Measurements from ENCODE around the gene SCN8A.

The SCN8A gene

DNA sequence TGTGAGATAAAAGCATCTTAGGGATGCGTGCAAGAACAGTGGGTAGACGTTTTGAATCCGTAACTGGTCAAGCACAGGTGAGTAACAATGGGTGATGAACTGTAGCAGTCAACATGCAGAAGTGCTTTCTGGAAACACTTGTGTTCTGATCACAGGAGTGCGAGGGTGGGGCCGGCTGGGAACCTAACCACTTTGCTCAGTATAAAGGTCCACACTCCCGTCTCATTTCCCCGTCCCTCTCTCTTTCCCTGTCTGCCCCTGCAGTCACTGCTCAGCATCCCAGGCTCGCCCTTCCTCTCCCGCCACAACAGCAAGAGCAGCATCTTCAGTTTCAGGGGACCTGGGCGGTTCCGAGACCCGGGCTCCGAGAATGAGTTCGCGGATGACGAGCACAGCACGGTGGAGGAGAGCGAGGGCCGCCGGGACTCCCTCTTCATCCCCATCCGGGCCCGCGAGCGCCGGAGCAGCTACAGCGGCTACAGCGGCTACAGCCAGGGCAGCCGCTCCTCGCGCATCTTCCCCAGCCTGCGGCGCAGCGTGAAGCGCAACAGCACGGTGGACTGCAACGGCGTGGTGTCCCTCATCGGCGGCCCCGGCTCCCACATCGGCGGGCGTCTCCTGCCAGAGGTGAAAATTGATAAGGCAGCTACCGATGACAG, 130.4 kb downstream of the SCN8A start:
- peak; percentile 15 for DNase-seq (ENCODE audit: low read depth)

DNA sequence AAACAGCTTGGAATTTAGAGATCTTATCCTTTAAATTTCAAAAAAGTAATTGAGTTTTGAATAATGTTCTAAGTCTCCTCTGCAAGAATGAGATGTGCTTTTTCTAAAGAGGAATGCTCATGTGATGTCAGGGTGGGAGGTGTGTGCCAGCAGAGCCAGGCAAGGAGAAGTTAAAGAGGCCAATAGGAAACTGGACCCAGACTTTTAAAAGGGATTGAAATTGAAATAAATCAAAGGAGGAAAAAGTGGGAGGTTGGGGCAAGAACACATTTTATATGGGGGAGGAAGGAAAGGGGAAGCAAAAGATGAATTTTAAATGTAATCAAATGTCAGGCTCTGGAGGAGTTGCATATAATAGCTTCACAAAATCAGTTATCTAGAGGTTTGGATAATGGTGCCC, 131.4 kb downstream of the SCN8A start:
- DNase-seq (ENCODE audit: low read depth), result no peak

DNA sequence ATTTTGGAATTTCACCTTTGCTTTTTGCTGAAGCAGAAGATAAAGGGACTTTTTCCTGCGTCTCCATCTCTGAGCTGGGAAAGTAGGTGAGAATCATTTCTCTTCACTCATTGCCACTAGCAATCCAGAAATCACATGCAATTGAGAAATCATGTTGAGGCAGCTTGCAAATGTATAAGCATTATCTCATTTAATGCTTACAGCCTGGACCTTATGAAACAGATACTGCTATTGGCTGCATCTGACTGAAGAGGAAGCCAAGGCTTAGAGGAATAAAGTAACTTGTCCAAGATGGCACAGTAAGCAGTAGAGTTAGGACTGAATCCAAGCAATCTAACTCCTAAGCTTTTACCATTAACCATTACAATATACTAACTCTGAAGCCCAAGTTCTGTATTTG, 135.1 kb downstream of the SCN8A start:
- no peak for DNase-seq (ENCODE audit: low read depth)

DNA sequence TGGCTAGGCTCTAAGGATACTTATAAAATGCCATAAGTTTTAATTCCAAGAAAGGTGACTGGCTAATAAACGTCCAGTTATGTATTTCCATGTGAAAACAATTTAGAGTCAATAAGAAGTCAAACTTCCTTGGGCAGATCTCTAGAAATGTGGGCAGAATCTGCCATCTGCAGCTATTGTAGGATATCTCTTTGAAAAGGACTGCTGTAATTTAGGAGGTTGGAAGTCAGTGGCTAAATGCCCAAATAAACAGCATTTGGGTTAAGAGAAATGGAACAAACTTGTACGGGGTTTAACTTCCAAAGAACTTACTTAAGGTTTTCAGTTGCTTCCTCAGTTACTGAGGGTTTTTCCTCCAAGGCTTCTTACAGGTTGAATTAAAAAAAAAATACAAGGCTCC, 135.9 kb downstream of the SCN8A start:
- DNase-seq (ENCODE audit: low read depth), result no peak

DNA sequence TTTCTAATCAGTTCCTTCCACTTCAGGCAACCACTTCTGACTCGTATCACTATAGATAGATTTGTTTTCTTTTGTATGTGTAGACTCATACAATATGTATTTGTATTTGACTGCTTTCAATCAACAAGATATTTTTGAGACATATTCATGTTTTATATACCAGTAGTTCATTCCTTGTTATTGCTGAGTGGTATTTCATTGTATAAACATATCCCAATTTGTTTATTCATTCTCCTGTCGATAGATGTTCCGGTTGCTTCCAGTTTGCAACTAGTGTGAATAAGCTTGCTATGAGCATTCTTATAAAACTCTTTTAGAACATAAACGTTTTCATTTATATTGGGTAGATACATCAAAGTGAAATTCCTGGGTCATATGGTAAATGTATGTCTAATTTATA, 138.3 kb downstream of the SCN8A start:
- DNase-seq (ENCODE audit: low read depth), result no peak

DNA sequence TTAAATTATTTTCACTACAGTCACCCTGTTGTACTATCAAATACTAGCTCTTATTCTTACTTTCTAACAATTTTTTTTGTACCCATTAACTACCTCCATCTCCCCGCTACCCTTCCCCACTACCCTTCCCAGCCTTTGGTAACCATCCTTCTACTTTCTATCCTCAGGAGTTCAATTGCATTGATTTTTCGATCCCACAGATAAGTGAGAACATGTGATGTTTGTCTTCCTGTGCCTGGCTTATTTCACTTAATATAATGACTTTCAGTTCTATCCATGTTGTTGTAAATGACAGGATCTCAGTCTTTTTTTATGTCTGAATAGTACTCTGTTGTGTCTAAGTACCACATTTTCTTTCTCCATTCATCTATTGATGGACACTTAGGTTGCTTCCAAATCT, 139.7 kb downstream of the SCN8A start:
- no peak for DNase-seq (ENCODE audit: low read depth)

DNA sequence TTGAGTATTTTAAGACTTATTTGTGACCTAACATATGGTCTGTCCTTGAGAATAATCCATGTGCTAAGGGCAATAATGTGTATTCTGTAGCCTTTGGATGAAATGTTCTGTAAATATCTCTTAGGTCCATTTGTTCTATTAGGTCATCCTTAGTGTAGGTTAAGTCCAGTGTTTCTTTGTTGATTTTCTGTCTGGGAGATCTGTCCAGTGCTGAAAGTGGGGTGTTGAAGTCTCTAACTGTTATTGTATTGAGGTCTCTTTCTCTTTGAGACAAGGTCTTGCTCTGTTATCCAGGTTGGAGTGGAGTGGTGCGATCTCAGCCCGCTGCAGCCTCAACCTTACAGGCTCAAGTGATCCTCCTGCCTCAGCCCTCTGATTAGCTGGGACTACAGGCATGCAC, 149.5 kb downstream of the SCN8A start:
- no peak for DNase-seq (ENCODE audit: low read depth)

DNA sequence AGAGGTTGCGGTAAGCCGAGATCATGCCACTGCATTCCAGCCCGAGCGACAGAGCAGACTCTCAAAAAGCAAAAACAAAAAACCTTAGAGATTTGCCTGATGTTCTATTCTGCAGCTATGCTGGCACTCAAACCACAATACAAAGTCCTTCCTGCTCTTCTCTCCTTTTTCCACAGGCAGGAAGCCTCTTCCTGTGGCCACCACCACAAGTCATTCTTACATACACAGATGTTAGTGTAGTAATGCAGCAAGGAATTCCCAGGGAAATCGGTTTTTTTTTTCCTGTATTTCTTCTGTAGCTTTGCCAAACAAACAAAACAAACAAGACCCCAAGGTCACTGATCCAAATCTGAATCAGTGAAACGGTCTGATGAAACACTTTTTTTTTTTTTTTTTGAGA, 153.2 kb downstream of the SCN8A start:
- no peak for DNase-seq (ENCODE audit: low read depth)

DNA sequence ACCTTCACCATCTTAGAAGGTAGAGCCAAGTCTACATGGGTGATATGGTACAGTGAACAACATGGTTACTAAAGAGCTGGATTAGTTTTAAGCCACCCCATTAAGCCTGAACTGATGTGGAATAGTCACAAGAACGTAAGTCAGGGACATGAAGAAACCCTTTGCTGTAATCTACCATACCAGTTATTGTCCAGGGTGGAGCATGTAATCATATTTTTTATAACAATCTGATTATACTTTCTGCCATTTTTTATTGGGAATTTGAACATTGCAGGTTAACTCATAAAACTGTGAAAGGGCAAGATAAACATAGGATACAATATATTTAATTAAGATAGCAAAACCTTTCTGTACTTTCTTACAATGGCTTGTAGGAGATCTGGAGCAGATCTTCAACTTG, 153.9 kb downstream of the SCN8A start:
- no peak for DNase-seq (ENCODE audit: low read depth)

DNA sequence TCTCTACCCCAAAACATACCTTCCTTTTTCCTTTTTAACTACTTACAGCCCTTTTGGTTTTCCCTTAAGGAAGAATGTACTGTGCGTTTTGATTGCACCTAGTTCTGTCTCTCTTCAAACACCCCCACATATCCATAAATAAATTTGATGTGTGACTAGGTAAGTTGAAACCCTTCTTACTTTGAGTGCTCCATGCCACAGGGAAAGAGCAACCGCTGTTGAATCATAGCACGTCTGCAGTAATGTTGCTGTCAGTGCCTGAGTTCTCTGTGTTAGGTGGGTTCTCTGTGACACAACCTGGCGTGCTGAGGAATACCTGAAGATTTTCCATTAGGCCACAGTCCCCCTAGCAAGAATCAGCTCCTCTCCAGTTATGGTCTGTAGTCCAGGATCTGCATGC, 155.4 kb downstream of the SCN8A start:
- no peak for DNase-seq (ENCODE audit: low read depth)

DNA sequence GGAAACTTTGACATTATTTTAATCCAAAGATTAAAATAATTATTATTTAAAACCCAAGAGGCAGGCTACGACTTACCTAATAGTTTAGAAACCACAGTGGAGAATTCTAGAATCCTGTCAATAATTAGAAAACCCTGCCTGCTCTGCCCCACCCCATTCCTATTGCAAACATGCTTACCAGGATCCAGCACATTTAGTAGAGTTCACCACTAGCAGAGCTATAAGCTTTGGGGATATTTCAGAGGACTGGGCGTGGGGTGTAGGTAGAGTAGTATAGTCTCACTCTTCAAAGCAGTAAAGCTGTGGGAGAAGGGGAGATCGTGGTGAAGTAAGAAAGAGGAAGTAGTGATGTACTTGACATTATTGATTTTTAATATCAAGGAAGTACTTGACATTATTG, 157.2 kb downstream of the SCN8A start:
- DNase-seq (ENCODE audit: low read depth), result no peak

DNA sequence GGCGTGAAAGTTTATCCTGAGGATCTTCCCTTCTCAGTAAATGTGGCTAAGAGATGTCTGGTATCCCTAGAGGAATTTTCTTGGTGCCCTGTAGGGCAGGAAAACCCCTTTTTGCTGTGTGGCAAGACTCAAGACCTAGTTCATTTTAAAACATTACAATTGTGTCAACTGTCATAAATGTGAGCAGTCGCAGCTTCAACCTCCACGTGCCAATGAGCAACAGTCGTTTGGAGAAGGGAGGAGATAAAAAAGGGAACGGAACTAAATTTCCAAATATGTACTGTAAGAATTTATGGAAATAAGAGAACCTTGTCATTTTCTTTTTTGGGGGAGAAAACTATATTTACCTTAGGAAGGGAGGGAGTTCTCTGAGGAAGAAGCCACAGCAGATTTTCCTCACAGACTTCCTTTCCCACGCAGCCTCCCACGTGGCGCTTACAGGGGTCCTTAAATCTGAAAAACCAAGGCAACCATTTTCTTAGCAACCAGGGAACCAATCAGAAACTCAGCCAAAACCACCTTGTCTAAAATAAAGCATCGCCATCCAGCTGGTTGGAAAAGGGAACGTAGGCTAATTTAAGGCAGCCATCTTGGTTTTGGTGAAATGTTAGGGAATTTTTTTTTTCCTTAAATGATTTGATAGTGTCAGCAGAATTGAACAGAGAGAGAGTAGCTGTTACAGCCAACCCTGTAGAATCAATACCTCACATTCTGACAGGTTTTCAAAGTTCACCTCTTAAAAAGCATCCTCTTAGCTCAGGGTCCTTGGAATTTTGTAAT, 158.4 kb downstream of the SCN8A start:
- DNase-seq (ENCODE audit: low read depth), result no peak

DNA sequence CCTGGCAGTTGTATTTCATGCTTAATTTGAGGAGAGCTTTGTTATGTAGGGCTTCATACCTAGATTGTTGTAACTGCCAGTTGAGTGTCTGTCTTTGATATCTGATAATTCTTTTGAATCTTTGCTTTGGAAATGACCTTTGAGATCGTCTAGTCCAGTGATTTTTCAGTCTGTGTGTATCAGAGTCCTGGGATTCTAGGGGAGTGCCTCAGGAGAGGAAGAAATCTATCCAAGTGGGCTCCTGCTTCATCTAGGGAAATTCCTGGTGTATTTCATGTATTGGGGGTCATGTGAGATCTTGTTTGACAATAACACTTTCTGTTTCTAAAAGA, 158.9 kb downstream of the SCN8A start:
- DNase-seq (ENCODE audit: low read depth), result no peak

DNA sequence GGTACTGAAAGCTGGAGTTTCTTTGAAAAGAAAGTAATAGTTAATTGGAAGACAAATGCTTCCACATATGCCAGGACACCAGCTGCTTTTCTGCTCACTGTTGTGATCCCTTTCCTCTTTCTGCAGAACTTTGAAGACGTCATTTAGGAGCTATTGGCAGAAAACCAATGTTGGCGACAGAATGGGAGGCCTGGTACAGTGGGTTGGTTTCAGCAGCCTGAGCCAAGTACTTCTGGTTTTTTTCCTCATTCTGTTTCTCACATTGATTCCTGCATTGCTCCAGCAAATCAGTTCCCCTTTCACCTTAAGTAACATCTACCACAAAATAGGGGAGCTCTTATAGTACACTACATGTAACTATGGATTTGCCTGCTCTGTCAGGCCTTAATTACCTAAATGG, 160.6 kb downstream of the SCN8A start:
- no peak for DNase-seq (ENCODE audit: low read depth)

DNA sequence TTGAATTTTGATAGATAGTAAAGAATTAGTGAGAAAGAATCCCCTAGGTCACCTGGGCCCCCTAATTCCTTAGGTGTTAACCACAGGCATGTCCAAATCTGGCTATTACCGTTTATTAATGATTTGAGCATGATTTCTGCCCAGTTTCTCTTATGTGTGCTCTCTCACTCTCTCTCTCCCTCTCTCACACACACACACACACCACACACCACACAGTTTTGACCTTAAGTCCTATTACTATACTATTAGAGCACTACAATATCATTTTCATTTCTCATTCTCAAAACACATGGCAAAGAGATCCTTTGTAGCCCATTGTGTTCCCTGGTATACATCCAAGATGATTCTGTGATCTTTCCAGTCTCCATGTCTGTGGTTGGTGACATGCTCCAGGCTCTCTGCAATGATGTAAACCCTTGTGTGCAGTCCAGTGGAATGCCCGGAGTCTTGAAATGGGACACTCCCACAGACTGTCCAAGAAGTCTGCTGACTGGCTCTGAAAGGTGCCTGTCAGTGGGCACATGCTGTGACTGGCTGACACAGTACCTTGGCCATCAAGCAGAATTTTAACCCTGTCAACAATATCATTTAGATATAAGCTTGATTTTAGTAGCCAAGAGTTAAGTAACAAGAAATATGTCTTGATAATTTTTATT, 161.3 kb downstream of the SCN8A start:
- no peak for DNase-seq (ENCODE audit: low read depth)

DNA sequence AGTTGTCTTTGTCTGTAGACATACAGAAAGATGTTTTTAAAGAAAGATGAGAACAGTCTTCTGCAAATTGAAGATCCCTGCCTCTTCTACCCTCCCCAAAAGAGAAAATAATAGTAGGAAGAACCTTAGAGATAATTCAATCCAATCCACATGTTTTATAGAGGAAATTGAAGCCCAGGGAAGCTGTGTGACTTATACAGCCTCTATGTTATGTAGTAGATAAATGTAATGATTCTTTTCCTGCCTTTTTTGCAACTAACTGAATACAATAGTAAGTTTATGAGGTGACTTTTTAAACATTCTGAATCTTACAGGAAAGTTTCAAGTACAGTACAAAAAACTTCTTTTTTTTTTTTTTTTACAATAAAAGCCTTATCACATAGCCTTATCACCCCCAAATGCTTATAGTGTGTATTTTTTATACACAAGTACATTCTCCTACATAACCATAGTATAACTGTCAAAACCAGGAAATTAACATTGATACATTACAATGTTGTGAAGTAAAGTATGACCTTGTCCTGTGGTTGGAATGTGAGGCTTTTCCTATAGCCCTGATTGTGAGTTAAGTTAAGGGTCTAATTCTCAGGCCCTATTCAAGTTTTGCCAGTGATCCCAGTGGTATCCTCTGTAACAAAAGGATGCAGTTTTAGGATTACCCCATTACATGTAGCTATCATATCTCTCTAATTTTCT, 163.1 kb downstream of the SCN8A start:
- DNase-seq (ENCODE audit: low read depth), result no peak

DNA sequence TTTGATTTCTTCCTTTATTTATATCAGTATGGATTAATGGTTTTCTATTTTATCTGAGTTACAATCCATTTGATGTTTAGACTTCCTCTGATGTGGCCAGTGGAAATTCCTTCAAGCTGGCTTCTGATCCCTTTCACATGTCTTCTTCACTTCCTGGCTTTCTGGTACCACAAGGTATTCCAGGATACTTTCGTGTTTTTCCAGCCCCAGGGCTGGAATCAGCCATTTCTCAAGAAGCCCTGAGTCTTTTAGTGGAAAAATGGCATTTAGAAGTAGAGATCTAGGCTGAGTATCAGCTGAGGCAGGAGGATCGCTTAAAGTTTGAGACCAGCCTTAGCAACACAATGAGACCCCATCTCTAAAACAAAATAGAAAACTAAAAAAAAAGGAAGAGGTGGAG, 164.2 kb downstream of the SCN8A start:
- no peak for DNase-seq (ENCODE audit: low read depth)

DNA sequence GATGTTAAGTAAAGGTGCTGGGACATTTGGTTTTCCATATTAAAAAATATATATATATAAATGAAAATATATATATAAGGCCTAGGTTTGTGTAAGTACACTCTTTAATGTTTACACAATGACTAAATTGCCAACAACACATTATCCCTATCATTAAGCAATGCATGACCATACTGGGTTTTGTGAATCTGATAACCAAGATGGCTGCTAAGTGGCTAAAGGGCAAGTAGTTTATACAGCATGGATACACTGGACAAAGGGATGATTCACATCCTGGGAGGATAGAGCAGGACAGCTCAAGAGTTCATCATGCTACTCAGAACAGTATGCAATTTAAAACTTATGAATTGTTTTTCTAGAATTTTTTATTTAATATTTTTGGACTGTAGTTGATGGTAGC, 168.1 kb downstream of the SCN8A start:
- DNase-seq (ENCODE audit: low read depth), result no peak

DNA sequence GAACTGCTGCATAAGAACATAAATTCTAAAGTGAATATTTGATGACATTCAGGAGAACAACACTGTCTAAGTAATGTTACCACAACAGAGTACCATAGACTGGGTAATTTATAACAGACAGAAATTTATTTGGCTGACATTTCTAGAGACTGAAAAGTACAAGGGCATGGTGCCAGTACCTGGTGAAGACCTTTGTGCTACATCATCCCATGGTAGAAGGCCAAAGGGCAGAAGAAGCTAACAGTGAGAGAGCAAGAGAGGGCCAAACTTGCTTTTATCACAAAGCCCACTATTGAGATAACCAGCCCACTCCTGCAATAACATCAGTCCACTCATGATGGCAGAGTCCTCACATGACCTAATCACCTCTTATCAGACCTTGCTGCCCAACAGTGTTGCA, 168.7 kb downstream of the SCN8A start:
- no peak for DNase-seq (ENCODE audit: low read depth)

DNA sequence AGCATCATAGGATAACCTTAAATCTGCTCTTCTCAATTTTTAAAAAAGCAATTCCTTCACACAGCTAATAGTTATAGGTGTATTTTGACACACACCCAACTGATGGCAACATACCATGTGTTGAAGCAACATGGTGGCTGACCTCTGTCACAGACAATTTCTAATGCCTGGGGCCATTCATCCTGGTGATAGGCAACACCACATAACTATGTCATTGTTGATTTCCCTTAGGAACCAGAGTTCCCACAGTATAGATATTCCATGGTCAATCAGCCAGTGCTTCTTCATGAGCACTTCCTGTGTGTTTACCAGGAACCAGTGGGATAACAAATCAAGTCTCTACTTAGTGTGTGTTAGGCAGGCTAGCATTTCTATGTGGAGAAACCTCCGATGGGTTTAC, 169.2 kb downstream of the SCN8A start:
- DNase-seq (ENCODE audit: low read depth), result no peak

DNA sequence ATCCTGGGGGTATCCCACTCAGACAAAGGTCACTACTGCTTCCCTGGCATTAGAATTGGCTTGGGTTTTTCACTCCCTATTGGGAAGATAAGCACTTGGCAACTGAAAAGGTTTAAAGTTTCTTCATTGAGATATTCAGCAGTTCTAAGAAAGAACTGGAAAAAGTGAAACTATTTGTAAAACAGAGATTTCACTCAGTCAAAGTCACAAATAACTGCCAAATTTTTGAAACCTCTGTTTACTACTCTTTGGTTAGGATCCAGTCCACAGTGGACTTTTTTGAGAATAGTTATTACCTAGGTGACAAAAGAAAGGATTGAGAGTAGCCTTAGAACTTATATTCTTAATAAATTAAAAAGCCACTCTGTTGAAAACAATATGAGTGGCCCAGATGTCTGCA, 172.7 kb downstream of the SCN8A start:
- DNase-seq (ENCODE audit: low read depth), result no peak

DNA sequence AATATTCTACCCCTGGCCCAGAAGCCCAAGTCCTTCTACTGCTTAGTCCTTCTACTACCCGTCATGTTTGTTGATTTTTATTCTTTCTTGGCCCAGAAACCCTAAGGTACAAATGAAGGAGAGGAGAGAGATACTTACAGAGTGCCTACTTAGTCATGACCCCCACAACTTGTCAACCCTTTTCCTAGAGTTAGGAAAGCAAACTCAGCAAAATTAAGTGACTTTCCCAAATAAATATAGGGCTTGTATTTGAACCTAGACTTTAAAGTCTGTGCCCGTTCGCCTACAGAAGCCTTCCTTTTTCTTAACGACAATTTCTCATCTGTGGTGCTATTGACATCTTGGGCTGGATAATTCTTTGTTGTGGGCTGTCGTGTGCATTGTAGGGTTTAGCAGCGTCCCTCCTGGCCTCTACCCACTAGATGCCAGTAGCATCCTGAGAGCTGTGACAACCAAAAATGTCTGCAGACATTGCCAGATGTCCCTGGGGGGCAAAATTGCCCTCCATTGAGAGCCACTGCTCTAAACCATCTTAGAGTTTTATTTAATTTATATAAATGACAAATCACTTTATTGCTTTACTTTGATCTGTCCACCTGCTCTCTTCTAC, 175.1 kb downstream of the SCN8A start:
- no peak for DNase-seq (ENCODE audit: low read depth)

DNA sequence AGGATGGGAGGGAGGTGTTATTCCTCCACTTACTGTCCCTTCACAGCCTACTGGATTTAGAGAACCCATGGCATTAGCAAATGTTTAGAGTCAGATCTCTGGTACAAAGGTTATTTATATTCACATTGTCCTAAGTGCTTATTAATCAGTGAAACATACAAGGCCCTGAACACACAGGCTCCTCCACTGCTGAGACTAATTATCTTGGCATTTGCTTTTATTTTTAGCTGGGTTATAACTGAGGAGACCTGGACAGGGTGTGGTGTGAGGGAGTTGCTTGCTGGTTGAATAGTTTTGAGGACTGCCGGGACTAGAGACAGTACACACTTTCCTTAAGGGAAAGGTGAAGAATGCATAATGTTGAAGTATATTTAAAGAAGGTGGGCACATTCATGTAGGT, 180.0 kb downstream of the SCN8A start:
- no peak for DNase-seq (ENCODE audit: low read depth)

Measured in activated T-helper 1 cell treated with Interleukin-2 at 50 U/mL for 16 hours (primary cell).